Peyer's patch (tissue), 4 donors: ENCODE data around the gene SNORC.
"Not testable (repeated sequence)": the region's sequence is repeated elsewhere in the genome, so short reads cannot be mapped to it uniquely, and the experiment has no call there.

Experiments used
- POLR2A ChIP-seq, 2 donors: fragments of 450-650 bp; IDR thresholded peaks; one replicate each; pipeline ENCODE4 v1.5.1; 2017; ENCODE audit warnings: antibody characterized with exemption in 2 of 2, mild to moderate bottlenecking in 2 of 2, moderate library complexity in 2 of 2
- TF ChIP-seq, protein P1 (sequence below), 6 experiments: fragments of 450-650 bp in 4 of 6; fragments of 200-600 bp in 2 of 6; sonication (generic) in 1 of 6; IDR thresholded peaks; one replicate each; pipeline ENCODE4 v1.5.1; 2017 to 2019; ENCODE audit warnings: antibody characterized with exemption in 6 of 6, mild to moderate bottlenecking in 3 of 6, moderate library complexity in 1 of 6

DNA sequence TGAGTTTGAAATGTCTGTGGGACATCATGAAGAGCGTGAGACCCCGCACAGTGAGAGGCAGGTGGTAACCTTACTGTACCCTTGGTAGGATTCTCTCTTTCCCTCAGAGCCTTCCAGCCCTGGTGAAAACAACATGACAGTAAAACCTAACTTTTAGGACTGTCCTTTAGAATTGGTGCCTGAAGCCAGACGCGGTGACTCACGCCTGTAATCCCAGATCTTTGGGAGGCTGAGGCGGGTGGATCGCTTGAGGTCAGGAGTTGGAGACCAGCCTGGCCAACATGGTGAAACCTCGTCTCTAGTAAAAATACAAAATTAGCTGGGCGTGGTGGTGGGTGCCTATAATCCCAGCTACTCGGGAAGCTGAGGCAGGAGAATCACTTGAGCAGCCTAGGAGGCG is 18.0 kb upstream of the SNORC start:
- TF ChIP-seq, protein P1, sequence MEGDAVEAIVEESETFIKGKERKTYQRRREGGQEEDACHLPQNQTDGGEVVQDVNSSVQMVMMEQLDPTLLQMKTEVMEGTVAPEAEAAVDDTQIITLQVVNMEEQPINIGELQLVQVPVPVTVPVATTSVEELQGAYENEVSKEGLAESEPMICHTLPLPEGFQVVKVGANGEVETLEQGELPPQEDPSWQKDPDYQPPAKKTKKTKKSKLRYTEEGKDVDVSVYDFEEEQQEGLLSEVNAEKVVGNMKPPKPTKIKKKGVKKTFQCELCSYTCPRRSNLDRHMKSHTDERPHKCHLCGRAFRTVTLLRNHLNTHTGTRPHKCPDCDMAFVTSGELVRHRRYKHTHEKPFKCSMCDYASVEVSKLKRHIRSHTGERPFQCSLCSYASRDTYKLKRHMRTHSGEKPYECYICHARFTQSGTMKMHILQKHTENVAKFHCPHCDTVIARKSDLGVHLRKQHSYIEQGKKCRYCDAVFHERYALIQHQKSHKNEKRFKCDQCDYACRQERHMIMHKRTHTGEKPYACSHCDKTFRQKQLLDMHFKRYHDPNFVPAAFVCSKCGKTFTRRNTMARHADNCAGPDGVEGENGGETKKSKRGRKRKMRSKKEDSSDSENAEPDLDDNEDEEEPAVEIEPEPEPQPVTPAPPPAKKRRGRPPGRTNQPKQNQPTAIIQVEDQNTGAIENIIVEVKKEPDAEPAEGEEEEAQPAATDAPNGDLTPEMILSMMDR (IDR thresholded peaks at IDR 0.05), result not testable (repeated sequence)
- TF ChIP-seq POLR2A (IDR thresholded peaks at IDR 0.05), result not testable (repeated sequence)
